Eye (tissue), 1 donor: ENCODE data around the gene NIPSNAP3A.

Experiments used
- DNase-seq: peaks from one replicate; pipeline ENCODE4 v3.0.0-alpha.2; 2015

Gene NIPSNAP3A

DNA sequence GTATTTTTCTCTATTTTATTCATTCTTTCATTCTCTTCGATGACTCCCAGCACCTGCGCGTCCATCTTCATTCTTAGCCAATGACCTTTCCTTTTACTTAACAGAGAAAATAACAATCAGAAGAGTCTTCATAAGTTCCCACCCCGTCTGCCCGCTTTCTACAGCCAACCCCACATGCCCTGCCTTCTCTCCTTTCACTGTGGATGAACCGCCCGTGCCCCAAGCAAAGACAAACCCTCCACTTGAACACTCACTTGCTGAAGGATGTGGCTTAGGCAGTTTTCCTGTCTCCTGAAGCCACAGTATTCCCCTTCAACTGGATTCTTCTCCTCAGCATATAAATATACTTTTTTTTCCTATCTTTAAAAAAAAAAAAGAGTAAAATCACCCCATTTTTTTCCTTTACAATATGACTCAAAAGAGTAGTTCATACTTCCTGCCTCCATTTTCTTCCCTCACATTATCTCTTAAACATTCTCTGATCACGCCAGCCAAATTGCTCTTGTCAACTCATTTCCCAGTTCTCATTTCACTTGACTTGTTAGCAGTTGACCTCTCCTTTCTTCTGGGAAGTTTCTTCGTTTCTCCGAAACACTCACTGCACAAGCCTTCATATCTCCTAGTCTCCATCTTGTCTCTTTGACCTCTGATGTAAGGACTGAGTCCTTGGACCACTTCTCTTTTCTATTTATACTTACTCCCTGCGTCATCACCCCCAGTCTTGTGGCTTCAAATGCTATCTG, 27.5 kb downstream of the NIPSNAP3A start:
- DNase-seq = no peak

DNA sequence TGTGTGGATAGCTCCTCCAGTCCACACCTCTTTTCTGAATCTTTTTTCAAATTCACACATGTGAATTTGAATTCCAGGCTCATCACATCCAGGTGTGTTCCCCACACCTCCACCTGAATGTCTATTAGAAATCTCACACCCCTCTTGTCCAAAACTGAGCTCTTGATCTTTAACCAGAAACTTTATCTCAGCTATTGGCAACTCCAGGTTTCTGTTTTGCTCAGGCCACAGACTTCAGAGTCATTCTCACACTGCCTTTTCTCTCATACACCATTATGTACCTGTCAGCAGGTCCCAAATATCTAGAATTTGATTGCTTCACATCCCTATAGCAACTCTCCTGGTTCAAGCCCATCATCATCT, 28.1 kb downstream of the NIPSNAP3A start:
- DNase-seq = no peak

DNA sequence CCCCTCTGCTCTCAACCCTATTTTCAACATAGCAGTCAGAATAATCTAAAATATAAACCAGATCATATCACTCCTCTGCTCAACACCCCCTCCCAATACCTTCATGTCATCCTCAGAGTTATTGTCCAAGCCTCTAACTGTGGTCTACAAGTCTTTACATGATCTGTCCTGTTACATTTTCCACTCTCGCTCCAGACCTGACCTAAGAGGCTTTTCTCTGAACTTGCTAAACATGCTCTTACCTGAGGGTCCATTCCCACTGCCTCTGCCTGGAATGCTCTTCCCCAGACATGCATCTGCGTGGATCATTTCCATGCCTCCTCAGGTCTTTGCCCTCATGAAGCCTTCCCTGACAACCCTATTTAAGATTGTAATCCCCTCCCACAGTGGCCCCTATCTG, 28.5 kb downstream of the NIPSNAP3A start:
- DNase-seq = no peak

DNA sequence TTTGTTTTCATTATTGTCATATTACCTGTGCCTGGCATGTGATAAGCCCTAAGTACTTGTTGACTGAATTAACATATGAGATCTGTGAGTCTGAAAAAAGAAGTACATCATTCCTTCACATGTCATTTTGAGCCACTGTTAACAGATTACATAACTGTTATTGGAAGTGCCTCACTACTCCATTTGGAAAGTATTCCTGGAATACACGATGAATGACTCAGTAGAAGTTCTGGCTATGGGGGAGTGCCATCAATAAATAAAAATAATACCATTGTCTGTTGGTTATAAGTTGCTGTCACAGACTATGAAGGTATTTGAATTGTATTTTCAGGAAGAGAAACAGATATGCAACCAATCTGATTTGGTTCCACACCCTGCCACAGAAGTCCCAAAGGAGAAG, 29.3 kb downstream of the NIPSNAP3A start:
- DNase-seq = no peak

DNA sequence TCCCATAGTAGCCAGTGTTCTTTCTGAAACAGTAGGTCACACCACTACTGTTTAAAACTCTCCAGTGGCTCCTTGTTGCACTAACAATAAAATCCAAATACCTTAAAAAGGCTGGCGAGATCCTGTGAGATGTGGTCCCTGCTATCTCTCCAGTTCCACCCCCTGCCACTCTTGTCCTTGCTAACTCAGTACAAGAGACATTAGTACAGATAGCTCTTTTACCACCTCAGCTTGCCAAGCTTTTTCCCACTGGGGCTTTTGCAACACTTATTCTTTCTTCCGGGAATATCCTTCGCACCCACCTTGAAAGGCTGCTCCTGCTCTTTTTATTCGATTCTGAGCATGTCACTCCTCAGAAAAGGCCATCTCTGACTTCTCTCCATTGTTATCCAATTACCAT, 31.3 kb downstream of the NIPSNAP3A start:
- no peak for DNase-seq

DNA sequence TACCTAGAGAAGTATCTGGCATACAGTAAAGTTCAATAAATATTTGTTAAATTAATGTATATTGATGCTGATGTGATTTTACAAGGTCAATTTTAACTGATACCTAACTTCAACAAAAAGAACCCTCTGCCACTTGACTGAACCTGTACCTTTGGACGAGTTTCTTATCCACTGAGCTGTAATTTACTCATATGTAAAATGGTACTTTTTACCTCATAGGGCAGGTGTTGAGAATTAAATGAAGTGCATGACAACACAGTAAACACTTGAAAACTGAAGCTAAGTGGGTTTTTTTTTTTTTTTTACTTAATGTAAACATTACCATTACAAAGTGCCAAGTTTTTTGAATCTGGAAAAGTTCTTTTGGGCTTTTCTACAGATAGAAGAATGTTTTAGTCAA, 31.9 kb downstream of the NIPSNAP3A start:
- no peak for DNase-seq

DNA sequence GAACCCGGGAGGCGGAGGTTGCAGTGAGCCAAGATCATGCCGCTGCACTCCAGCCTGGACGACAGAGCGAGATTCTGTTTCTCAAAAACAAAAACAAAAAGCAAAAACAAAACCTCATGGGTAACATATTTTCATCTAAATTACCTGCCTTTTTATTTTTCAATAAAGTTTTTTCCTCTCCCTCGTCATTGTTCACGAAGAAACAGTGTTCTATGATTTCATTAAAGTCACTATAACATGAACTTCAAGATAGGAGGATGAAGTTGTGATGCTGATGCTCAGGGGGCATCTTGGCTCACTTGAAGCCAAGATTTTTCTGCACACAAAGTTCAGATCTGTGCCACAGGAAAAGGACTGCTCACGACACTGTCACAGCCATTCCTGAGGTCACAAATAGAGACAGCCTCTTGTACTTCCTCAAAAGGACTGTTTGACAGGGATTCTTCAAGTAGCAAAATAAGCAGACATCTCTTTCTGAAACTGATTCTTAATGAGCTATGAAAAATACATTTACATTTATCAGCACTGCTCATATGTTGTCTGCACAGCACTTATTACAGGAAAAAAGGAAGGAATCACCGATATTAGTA, 32.6 kb downstream of the NIPSNAP3A start:
- DNase-seq = no peak

DNA sequence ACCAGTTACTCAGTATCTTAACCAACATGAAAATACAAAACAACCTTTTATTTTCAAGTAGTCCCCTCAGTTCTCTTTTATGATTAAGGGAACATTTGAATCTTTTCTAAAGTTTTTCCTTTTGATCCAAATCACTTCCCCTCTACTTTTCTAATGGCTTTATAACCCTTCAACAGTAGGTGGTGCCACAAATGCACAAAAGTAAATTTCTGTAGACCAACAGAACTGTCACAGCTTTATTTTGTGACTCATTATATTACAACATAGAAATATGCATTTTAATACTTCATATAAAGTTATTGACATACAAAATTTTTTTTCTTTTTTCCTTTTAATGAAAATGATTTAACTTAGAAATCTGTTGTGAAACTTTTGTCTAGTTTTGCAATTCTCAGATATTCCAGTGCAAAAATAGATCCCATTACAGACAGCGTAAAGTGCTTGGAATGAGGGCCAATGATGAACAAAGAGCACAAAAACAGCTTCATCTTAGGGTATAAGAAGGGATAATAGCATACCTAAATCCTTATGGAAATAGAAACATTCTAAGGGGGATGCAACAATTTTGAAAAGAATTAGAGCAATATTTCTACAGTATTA, 33.4 kb downstream of the NIPSNAP3A start:
- DNase-seq = peak; percentile 54

DNA sequence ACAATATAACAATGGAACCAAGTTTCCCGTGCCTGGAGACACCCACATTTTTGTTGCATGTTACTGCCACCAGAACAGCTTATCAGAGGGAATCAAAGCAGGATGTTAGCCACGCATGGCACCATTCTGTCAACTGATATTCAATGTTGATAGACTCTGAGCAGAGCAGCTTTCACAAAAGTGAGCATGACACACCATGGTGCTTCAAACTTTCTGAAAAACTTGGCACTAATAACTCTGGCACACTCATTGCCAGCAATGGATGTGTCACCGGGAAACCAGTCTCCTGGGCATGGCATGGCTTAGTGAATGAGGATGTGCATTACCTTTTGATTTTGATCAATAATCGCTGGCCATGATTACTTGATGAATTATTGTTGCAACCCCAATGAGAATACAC, 36.1 kb downstream of the NIPSNAP3A start:
- no peak for DNase-seq

DNA sequence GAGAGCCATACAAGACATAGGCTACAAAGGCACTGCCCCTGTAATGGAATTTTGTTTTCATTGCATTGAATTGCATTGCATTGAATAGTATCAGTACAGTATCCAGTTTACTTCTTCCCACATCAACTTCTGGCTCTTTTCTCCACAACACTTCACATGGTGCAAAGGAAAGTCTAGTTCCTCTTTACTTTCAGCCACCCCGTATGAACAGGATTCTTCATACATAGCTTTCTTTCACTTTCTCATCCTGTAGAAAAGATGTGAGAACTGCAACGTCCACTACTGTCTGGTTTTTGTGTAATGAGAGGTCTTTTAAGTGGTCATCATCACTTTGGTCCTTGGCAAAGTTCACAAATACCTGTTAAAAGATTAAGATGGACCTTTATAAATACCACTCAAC, 36.6 kb downstream of the NIPSNAP3A start:
- no peak for DNase-seq

DNA sequence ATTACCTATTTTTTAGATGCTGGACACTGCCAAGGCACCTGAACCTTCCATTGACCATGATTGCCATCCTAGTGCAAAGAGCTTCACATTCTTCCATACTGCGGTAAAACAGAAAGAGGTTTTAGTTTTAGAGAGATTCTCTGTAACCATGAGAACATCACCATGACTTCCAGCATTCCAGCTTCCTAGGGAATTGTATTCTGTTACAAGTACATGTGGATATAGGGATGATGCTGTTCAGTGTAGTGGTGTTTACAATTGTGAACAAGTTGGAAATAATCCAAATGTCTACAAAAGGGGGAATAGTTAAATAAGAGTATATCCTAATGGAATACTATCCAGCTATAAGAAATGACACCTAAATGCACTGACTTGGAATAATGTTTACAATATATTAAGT, 38.8 kb downstream of the NIPSNAP3A start:
- DNase-seq = no peak

DNA sequence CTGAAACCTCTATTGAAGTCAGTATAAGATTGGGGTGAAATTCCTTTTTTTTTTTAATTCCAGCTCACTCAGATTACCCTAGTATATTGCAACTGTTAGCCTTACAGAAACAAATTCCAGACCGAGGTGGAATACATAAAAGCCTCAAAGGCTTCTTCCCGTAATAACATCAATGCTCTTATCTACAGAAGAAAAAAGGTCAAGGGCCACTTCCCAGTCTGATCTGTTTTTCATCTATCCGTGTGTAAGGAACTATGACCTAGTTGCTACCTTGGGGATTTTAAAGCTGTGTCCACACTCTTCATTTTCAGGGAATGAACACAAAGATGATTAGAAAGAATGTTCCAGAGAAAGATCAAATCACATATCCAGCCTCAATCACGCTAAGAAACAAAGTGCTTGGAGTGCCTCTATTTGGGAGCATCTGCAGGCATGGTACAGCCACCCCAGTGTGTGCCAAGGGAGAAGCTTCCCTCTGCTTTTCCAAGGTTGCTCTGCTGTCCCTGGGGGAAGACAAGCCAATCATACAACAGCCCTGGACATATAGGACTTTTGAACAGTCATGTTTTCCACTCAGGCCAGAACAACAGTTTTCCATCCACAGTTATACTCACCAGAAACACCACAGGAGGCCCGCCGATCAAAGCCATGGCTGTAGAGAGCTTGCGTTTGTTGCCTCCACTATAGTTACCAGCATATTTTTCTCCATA, 40.0 kb downstream of the NIPSNAP3A start:
- DNase-seq = no peak

DNA sequence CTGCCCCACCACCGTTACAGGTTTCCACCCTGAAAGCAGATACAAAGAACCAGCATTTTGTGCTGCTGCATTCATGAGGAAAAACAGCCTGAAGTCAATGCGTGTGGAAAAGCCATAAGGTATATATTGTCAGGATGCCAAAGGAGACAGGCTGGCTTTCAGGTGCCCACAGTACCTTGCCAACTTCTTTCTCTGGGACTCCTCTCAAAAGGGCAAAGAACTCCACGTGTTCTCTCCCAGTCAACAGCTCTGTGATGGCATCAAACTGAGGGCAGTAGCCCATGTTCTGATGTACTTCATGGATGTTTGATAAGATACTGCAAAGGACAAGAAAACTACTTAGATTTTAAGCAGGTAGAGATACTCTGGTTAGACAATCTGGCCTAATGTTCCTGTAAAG, 40.8 kb downstream of the NIPSNAP3A start:
- DNase-seq = no peak

DNA sequence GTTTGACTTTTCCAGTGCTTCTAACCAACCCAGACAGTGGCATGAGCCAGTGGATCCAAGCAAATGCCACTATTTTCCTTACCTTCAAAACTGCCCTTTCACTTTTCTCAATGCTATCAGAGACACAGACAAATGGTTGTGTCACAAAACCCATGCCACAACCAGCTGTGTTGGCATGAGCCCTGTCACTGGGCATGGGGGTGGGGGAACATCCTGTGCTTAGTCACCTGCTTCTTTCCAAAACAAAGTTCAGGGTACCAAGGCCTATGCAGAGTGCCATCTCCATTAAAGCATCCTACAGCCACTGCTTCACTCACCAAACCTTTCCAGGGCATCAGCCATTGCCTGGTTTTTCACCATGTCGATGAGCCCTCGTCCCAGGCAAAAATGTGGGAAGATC, 46.6 kb downstream of the NIPSNAP3A start:
- no peak for DNase-seq

DNA sequence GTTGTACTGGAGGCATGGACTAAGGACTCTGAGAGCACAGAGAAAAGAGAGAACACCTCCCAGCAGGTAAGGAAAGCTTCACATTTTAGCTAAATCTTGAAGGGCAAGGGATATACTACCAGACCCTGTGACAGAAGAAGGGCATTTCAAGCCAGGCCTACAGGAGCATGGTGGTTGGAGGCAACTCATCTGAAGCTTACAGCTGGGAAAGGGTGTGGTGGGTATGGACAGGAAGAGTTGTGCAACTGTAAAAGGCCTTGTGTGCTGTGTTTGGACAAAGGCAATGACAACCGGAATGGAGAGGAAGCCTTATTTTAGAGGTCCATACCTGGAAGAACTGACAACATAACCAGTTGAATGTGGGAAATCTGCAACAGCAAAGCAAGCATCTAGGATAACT, 47.6 kb downstream of the NIPSNAP3A start:
- DNase-seq = no peak

DNA sequence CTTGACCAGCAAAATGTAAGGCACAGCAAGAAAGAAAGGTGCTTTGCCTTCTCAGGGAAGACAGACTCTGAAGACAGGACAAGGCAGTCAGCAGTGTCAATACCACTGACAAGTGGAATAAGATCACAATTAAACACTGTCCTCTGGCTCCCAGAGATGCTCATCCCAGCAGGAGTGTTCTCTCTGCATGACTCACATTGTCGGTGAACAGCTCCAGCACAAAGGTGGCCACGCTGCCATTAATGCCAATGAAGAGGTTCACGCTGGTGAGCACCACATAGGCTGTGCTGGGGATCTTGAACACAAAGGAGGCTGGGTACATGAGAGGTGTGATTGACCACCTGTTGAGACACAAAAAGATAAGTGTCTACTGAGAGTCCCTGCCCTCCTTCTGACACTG, 48.4 kb downstream of the NIPSNAP3A start:
- DNase-seq = no peak

DNA sequence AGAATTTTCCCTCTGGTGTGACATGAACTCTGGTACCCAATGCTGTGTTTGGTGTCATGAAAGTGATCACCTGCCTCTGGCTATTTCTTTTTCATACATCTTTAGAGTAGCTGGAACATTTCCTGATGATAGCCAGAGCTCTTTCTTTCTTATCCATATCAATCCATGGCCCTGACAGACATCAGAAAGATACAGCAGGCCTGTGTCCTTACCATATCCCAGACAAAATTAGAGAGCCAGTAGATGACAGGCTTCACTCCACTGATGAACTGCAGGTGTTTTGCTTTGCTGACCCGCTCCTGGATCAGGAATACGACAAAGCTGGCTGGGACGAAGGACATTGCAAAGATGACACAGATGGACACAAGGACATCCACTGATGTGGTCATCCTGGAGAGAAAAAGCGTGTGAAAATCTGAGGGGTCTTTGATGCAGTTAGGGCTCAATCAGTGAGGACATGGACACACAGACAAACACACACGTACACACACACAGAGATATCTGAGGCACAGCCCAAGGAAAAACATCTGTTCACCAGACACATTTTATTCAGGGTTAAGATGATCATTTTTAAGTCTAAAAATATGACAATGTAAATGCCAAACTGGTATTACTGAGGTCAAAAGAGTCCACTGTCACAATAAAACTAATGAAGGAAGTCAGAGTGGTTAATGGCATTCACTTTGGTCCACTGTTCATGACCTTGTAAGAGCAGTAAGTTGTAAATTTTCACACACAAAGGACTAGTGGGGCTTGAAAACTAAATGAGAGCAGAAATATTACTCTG, 50.9 kb downstream of the NIPSNAP3A start:
- no peak for DNase-seq

DNA sequence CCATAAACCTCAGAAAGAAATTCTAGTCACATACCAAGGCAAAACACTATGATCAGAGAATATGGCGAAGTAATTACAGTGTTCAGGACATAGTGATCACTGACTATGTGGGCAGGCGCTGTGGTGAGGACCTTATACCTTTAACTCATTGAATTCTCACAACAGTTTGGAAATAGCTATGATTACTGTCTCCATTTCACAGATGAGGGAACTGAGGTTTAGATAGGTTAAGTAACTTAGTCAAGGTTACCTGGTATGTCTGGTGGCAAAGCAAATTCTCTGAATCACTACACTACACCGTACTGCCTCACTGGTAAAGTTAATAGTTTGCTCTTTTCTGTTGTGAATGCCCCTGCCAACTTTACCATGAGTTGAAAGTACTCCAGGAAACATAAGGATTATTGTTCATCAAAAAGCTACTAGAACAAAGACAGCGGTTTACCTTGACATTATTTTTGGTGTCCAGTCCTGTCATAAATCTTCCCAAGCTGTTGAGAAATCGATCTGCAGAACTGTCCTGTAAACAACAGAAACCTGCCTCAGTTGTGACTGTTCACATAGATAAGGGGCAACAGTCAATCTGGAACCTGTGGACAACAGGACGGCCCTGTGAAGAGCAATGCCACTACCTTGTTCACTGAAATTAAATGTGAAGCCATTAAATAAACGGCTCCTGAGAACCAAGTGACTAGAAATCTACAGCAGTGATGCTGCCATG, 52.7 kb downstream of the NIPSNAP3A start:
- no peak for DNase-seq

DNA sequence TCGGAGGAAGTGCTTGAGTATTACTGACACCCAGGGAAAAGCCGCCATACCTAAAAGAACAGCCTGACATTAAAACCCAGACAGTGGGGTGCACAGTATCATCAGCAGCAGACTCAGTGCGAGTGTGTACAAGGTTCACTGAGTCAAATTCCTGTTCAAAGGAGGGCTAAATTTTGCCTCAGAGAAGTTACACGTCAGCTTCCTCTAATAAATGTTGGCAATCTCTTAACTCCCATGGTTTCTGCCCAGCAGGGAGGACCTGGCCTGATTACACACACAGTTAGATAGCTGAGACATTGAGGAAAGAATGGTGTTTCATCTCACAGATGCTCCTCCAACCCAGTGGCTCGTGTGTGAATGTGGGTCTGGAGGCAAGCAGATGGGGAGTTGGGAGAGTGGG, 54.6 kb downstream of the NIPSNAP3A start:
- DNase-seq = no peak

DNA sequence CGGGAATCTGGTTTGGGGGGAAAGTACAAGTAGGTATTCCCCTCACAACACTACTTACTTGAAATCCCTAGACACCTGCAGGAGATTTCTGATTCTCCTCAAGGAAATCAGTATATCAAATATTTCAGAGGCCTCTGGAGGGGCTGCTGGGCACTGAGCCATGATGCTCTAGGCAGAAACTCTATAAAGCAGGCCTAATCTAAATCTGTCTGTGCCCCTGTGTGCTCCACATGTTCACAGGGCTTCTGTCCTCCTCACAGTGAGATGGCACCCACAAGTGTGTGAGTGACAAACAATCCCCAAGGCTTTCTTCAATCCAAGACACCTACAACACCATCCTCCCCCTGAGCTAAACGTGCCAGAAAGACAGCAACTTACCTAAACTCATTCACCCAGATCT, 55.4 kb downstream of the NIPSNAP3A start:
- no peak for DNase-seq

DNA sequence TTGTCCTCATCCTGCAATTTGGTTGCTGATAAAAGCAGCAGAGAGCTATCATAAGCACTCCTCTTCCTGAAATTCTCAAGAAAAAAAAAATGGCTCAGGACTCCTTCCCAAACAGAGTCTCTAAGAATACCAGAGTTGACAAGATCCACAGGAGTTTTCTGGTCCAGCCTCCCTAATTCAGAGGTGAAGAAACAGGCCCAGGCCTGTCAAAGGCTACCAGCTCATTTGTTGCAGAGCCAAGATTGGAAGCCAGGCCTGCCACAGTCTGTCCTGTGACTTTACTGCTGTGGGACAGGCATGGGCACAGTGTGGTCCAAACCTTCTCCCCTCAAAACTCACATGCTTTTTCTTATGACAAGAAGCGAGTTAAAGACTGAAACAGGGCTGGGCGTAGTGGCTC, 58.0 kb downstream of the NIPSNAP3A start:
- no peak for DNase-seq

DNA sequence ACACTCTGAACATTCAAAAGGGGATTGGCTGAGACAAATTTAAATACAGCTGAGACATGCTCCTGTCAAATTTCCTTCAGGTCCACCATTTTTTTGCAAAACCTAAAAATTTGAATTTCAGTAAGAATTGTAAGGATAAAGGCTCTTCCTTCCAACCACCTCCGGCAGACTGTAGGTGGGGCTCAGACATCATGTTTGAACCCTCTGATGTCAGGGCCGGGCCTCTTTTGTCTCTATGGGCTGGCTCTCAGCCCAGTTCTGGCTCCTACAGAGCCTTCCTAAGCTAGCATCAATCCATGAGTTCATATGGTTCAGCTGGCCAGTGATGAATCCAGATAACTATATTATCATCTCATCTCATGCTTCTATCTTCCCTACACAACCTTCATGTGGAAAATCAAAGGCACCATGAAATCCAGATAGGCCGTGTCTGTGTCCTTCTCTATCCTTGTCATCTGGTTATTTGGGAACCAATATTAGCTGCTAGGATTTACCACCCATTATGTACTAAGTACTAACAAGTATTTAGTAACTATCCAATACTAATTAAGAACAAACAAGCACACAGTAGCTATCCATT, 60.6 kb downstream of the NIPSNAP3A start:
- DNase-seq = peak; percentile 29
